ENCODE measurements around the gene SAE1. TPM values are rescaled to one million over a fixed set of nuclear protein-coding genes. Genes with fewer than 3 reads are reported as not detected.
"Not testable (repeated sequence)": the region's sequence is repeated elsewhere in the genome, so short reads cannot be mapped to it uniquely, and the experiment has no call there.

SAE1 gene
- total RNA-seq, 1 experiment from 2014 or later: 174 TPM

- no peak overlapping the region for H3K27ac Mint-ChIP-seq (ENCODE audit: unreplicated experiment)
- H3K4me1 Mint-ChIP-seq (ENCODE audit: low read depth, unreplicated experiment): peaks cover 8% of the 10 kb centered on the region
- DNase-seq: no peak
- peaks cover 10% of the 10 kb centered on the region for H3K36me3 Mint-ChIP-seq (ENCODE audit: insufficient read depth, unreplicated experiment)
- H3K4me3 Mint-ChIP-seq (ENCODE audit: low read depth, unreplicated experiment): no peak overlapping the region
- H3K27me3 Mint-ChIP-seq (ENCODE audit: unreplicated experiment): peaks cover 13% of the 10 kb centered on the region
- intact Hi-C loops (cut with micrococcal nuclease; ENCODE audit: unreplicated experiment): no loop called here
- BruUV-seq (replicated peaks): no TSS peak
- CTCF ChIA-PET: interaction anchor here (0.8 to 5.4 kb wide), 6 partner anchors 13 to 55 kb away, joined by 4 to 251 read pairs (median 9); partner anchors contain the start of gene CCDC9
- no peaks in the 10 kb centered on the region for H3K9me3 Mint-ChIP-seq (ENCODE audit: low read depth, unreplicated experiment)
- no peak for TF ChIP-seq CTCF (IDR thresholded peaks at IDR 0.05; ENCODE audit: unreplicated experiment)
Observed at GRCh38 chr19:47243364-47243775, 112.7 kb downstream of the SAE1 start.

GRCh38 chr19:47243776-47244547 lies 113.3 kb downstream of the SAE1 start:
- Mint-ChIP-seq H3K4me1 (ENCODE audit: low read depth, unreplicated experiment) (peaks cover 4% of the 10 kb centered on the region), H3K9me3 (ENCODE audit: low read depth, unreplicated experiment) (no peaks in the 10 kb centered on the region), H3K27ac (ENCODE audit: unreplicated experiment) (no peak overlapping the region), H3K36me3 (ENCODE audit: insufficient read depth, unreplicated experiment) (peaks cover 4% of the 10 kb centered on the region), H3K27me3 (ENCODE audit: unreplicated experiment) (peaks cover 7% of the 10 kb centered on the region), H3K4me3 (ENCODE audit: low read depth, unreplicated experiment) (no peak overlapping the region)
- intact Hi-C loops (cut with micrococcal nuclease; ENCODE audit: unreplicated experiment): loop anchor here (1.0 kb wide), 1 partner anchor 34 kb away; no protein-coding TSS in a partner anchor
- CTCF ChIA-PET: interaction anchor here (0.6 to 5.4 kb wide), 31 partner anchors 8 to 865 kb away, joined by 3 to 251 read pairs (median 4); partner anchors contain the start of genes CCDC9, INAFM1 and ZC3H4
- DNase-seq: peak; percentile 97
- BruUV-seq (replicated peaks): no TSS peak
- TF ChIP-seq CTCF (IDR thresholded peaks at IDR 0.05; ENCODE audit: unreplicated experiment): peak; percentile 97

GRCh38 chr19:47247308-47247990 lies 116.8 kb downstream of the SAE1 start:
- H3K36me3 Mint-ChIP-seq (ENCODE audit: insufficient read depth, unreplicated experiment): peaks cover 3% of the 10 kb centered on the region
- peak overlapping the region; percentile 82 for H3K27ac Mint-ChIP-seq (ENCODE audit: unreplicated experiment)
- CTCF ChIA-PET: interaction anchor here (0.9 to 5.4 kb wide), 3 partner anchors 9 to 628 kb away, joined by 7 to 251 read pairs (median 9); partner anchors contain the start of gene CCDC9
- peak; percentile 89 for DNase-seq
- no peaks in the 10 kb centered on the region for H3K27me3 Mint-ChIP-seq (ENCODE audit: unreplicated experiment)
- BruUV-seq (replicated peaks): no TSS peak
- H3K4me1 Mint-ChIP-seq (ENCODE audit: low read depth, unreplicated experiment): peaks cover 10% of the 10 kb centered on the region
- no peak overlapping the region for H3K4me3 Mint-ChIP-seq (ENCODE audit: low read depth, unreplicated experiment)
- TF ChIP-seq CTCF (IDR thresholded peaks at IDR 0.05; ENCODE audit: unreplicated experiment): peak; percentile 95
- intact Hi-C loops (cut with micrococcal nuclease; ENCODE audit: unreplicated experiment): loop anchor here (1.0 kb wide), 1 partner anchor 98 kb away; no protein-coding TSS in a partner anchor
- H3K9me3 Mint-ChIP-seq (ENCODE audit: low read depth, unreplicated experiment): no peaks in the 10 kb centered on the region

- not testable (repeated sequence) for BruUV-seq (replicated peaks)
Observed at GRCh38 chr19:47253016-47253415, 122.4 kb downstream of the SAE1 start.

More at GRCh38 chr19:47253016-47253415, 122.4 kb downstream of the SAE1 start:
- H3K36me3 Mint-ChIP-seq (ENCODE audit: insufficient read depth, unreplicated experiment): peaks cover 40% of the 10 kb centered on the region
- intact Hi-C loops (cut with micrococcal nuclease; ENCODE audit: unreplicated experiment); H3K4me3 Mint-ChIP-seq (ENCODE audit: low read depth, unreplicated experiment); DNase-seq; H3K9me3 Mint-ChIP-seq (ENCODE audit: low read depth, unreplicated experiment); H3K27ac Mint-ChIP-seq (ENCODE audit: unreplicated experiment); H3K27me3 Mint-ChIP-seq (ENCODE audit: unreplicated experiment): not testable (repeated sequence)
- H3K4me1 Mint-ChIP-seq (ENCODE audit: low read depth, unreplicated experiment): peaks cover 31% of the 10 kb centered on the region
- CTCF ChIA-PET: interaction anchor here (0.9 to 1.4 kb wide), 2 partner anchors 9 to 43 kb away, joined by 3 to 5 read pairs; no protein-coding TSS in a partner anchor

All from Calu3 (cell line).